Measurements from ENCODE around the gene WNT5B. TPM values are rescaled to one million over a fixed set of nuclear protein-coding genes. Genes with fewer than 3 reads are reported as not detected.

Gene WNT5B
- total RNA-seq, 3 donors from 2014 or later (not counting 1 experiment from before 2014, with no cell fraction given) = not detected

GRCh38 chr12:1605129-1606020, 23.7 kb upstream of the WNT5B start:
- no peaks in the 10 kb centered on the region for H3K9me3 ChIP-seq (ENCODE audit: control insufficient read depth, insufficient read depth, low read length)
- intact Hi-C loops (cut with micrococcal nuclease) = loop anchor here (1.0 kb wide), 1 partner anchor 487 kb away; no protein-coding TSS in a partner anchor
- H3K4me3 ChIP-seq (ENCODE audit: low read length) = peak overlapping the region; percentile 29
- no peaks in the 10 kb centered on the region for H3K9me3 Mint-ChIP-seq
- TF ChIP-seq CTCF (IDR thresholded peaks at IDR 0.05) = peak; percentile 70
- peak; percentile 45 to 89 for DNase-seq
- no peak overlapping the region for H3K27ac ChIP-seq (ENCODE audit: low read length)
- H3K4me1 ChIP-seq (ENCODE audit: control insufficient read depth, insufficient read depth, low read length) = peaks cover 31% of the 10 kb centered on the region
- peaks cover 6 to 16% of the 10 kb centered on the region in 2 donors for H3K27me3 Mint-ChIP-seq (ENCODE audit: low read depth in 2 of 2)
- peak overlapping the region; percentile 94 for H3K4me3 Mint-ChIP-seq
- ATAC-seq = peak; percentile 69 to 78 (median 76)
- H3K36me3 Mint-ChIP-seq = no peaks in the 10 kb centered on the region
- no peaks in the 10 kb centered on the region for H3K27me3 ChIP-seq (ENCODE audit: control insufficient read depth, insufficient read depth, low read length)
- peak overlapping the region; percentile 54 to 89 for H3K27ac Mint-ChIP-seq
- peaks cover 21 to 32% of the 10 kb centered on the region in 2 donors for H3K4me1 Mint-ChIP-seq
- WGBS (ENCODE audit: insufficient coverage) = 8% methylated on average over 22 of the region's 22 CpGs
- no peaks in the 10 kb centered on the region for H3K36me3 ChIP-seq (ENCODE audit: control insufficient read depth, insufficient read depth, low read length)

GRCh38 chr12:1606021-1606622, 22.9 kb upstream of the WNT5B start:
- no peak for TF ChIP-seq CTCF (IDR thresholded peaks at IDR 0.05)
- WGBS (ENCODE audit: insufficient coverage) = 30% methylated on average over 12 of the region's 12 CpGs
- Histone ChIP-seq H3K4me3 (ENCODE audit: low read length) (no peak overlapping the region), H3K27ac (ENCODE audit: low read length) (no peak overlapping the region), H3K36me3 (ENCODE audit: control insufficient read depth, insufficient read depth, low read length) (no peaks in the 10 kb centered on the region), H3K27me3 (ENCODE audit: control insufficient read depth, insufficient read depth, low read length) (no peaks in the 10 kb centered on the region), H3K9me3 (ENCODE audit: control insufficient read depth, insufficient read depth, low read length) (no peaks in the 10 kb centered on the region), H3K4me1 (ENCODE audit: control insufficient read depth, insufficient read depth, low read length) (peaks cover 28% of the 10 kb centered on the region)
- peak overlapping the region; percentile 94 for H3K4me3 Mint-ChIP-seq
- peaks cover 6 to 16% of the 10 kb centered on the region in 2 donors for H3K27me3 Mint-ChIP-seq (ENCODE audit: low read depth in 2 of 2)
- DNase-seq (peak; percentile 31 to 66), ATAC-seq (peak in 1 of 3 donors; percentile 11)
- H3K36me3 Mint-ChIP-seq = no peaks in the 10 kb centered on the region
- intact Hi-C loops (cut with micrococcal nuclease) = no loop called here
- H3K27ac Mint-ChIP-seq = peak overlapping the region in 1 of 2 donors; percentile 89
- peaks cover 21 to 29% of the 10 kb centered on the region in 2 donors for H3K4me1 Mint-ChIP-seq
- H3K9me3 Mint-ChIP-seq = no peaks in the 10 kb centered on the region

GRCh38 chr12:1607940-1608712, 20.9 kb upstream of the WNT5B start:
- no peak for TF ChIP-seq CTCF (IDR thresholded peaks at IDR 0.05)

More at GRCh38 chr12:1607940-1608712, 20.9 kb upstream of the WNT5B start:
- DNase-seq (no peak), ATAC-seq (no peak)
- H3K27ac Mint-ChIP-seq = no peak overlapping the region
- Histone ChIP-seq H3K27ac (ENCODE audit: low read length) (no peak overlapping the region), H3K4me3 (ENCODE audit: low read length) (no peak overlapping the region), H3K4me1 (ENCODE audit: control insufficient read depth, insufficient read depth, low read length) (peaks cover 12% of the 10 kb centered on the region), H3K36me3 (ENCODE audit: control insufficient read depth, insufficient read depth, low read length) (no peaks in the 10 kb centered on the region), H3K9me3 (ENCODE audit: control insufficient read depth, insufficient read depth, low read length) (no peaks in the 10 kb centered on the region), H3K27me3 (ENCODE audit: control insufficient read depth, insufficient read depth, low read length) (no peaks in the 10 kb centered on the region)
- no peaks in the 10 kb centered on the region for H3K36me3 Mint-ChIP-seq
- WGBS (ENCODE audit: insufficient coverage) = 86% methylated on average over 3 of the region's 3 CpGs
- intact Hi-C loops (cut with micrococcal nuclease) = no loop called here
- no peak overlapping the region for H3K4me3 Mint-ChIP-seq
- H3K9me3 Mint-ChIP-seq = no peaks in the 10 kb centered on the region
- peaks cover 6 to 16% of the 10 kb centered on the region in 2 donors for H3K27me3 Mint-ChIP-seq (ENCODE audit: low read depth in 2 of 2)
- peaks cover 10 to 15% of the 10 kb centered on the region in 2 donors for H3K4me1 Mint-ChIP-seq
